GM13977 (cell line): ENCODE measurements around the gene PXT1.
A peak's percentile ranks its signal among the peaks of the same experiment; 100 is the strongest.

Source experiments
- DNase-seq: peaks from one replicate; pipeline ENCODE4 v3.0.0; 2012; ENCODE audit warnings: low spot score
- in situ Hi-C: fragments of 300-500 bp; cut with MboI; formaldehyde crosslinking; loops from one replicate; pipeline ENCODE4 v1.12.0; 2022; ENCODE audit warnings: low sequenced_read_pairs, low pct_unique_long_range_greater_than_20kb, mixed read lengths, inconsistent platforms; ENCODE audit not compliant: unreplicated experiment
- TF ChIP-seq, protein P1 (sequence below): IDR thresholded peaks from 2 replicates; pipeline ENCODE4 v1.5.1; 2012; ENCODE audit warnings: mild to moderate bottlenecking, control low read depth; ENCODE audit not compliant: insufficient read depth; ENCODE audit errors: extremely low read depth, missing control alignments

PXT1 gene

GRCh38 chr6:36402481-36402880 lies 40.2 kb downstream of the PXT1 start:
- in situ Hi-C loops, result no loop called here
- DNase-seq, result peak; percentile 1
- TF ChIP-seq, protein P1, sequence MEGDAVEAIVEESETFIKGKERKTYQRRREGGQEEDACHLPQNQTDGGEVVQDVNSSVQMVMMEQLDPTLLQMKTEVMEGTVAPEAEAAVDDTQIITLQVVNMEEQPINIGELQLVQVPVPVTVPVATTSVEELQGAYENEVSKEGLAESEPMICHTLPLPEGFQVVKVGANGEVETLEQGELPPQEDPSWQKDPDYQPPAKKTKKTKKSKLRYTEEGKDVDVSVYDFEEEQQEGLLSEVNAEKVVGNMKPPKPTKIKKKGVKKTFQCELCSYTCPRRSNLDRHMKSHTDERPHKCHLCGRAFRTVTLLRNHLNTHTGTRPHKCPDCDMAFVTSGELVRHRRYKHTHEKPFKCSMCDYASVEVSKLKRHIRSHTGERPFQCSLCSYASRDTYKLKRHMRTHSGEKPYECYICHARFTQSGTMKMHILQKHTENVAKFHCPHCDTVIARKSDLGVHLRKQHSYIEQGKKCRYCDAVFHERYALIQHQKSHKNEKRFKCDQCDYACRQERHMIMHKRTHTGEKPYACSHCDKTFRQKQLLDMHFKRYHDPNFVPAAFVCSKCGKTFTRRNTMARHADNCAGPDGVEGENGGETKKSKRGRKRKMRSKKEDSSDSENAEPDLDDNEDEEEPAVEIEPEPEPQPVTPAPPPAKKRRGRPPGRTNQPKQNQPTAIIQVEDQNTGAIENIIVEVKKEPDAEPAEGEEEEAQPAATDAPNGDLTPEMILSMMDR, result no peak

- TF ChIP-seq, protein P1, result no peak
- peak; percentile 45 for DNase-seq
- in situ Hi-C loops, result no loop called here
These were observed 42.7 kb downstream of the PXT1 start for GRCh38 chr6:36399970-36400369.

DNA sequence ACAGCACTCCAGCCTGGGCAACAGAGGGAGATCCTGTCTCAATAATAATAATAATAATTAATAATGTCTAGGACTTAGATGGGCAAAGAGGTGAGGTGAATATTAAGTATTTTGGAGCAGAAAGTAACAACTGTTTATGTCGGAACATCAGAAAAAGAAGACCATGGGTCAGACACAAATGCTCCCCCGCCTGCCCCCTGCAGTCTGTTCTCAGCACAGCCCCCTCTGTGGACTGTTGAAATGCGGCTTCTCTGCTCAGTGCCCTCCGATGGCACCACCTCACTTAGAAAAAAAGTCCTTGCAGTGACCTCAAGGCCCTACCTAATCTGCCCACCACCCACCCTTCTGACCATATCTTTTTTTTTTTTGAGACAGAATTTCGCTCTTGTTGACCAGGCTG lies 50.0 kb downstream of the PXT1 start:
- in situ Hi-C loops, result no loop called here
- no peak for DNase-seq
- TF ChIP-seq, protein P1, result no peak

GRCh38 chr6:36389353-36389752 lies 53.3 kb downstream of the PXT1 start:
- TF ChIP-seq, protein P1, result no peak
- in situ Hi-C loops, result no loop called here
- DNase-seq, result no peak

GRCh38 chr6:36387440-36388303 lies 55.0 kb downstream of the PXT1 start, which contains the start of gene ETV7:
Gene ETV7, minus strand, starts transcription at chr6:36387669. Its CDS starts 128 bp downstream, at chr6:36387541.
- TF ChIP-seq, protein P1, result no peak
- DNase-seq, result peak; percentile 57
- in situ Hi-C loops, result no loop called here

DNA sequence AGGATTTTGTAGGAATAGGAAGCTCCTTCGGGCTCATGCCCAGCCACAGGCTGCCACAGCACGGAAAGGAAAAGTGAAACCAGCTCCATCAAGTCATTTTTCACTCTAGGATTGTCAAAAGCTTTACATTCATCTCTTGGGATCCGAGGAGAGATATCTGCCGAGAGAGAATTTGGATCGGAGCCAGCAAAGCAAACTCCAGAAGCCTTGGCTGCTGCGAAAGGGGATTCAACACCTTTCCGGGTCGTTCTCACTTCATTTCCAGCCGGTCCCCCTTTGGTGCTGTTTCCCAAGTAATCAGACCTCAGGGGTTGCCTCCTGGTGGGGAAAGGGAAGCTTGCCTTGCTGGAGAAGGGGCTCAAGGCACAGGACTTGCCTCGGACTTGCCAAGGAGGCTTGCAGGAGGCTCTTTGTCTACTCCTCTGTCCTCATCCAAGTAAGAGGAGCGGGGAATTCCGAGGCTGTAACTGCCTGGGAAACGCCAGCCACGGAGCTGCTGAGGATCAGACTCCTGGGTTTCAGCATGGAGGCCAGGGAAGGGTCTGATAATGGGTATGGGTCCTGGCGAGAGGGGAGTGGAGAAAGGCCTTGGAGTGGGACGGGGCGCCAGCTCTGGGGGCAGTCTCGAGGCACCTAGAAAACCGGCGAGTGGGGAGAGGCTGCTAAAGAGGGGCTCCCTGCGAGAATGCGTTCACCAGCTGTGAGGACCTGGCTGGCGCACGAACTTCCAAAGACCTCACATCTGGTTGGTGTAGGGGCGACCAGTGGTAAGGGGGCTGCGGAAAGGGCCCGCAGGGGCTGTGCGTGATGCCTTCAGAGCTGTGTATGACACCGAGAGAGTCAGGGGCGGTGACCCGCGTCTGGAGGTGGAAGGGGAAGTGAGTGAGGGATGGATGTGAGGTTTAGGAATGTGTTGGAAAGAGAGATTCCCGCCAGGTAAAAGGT lies 55.9 kb downstream of the PXT1 start:
- TF ChIP-seq, protein P1, result no peak
- peak; percentile 63 for DNase-seq
- in situ Hi-C loops, result no loop called here
